IMR-90 (cell line): ENCODE data around the gene ZNF57.

Source experiments
- SMC3 ChIP-seq: fragments of 150-350 bp; IDR thresholded peaks from 2 replicates; pipeline ENCODE4 v1.6.1; 2016; ENCODE audit warnings: low read depth, mild to moderate bottlenecking, antibody characterized with exemption, low read length, moderate library complexity
- TF ChIP-seq, protein P1 (sequence below): conservative IDR thresholded peaks from 2 replicates; pipeline ENCODE4 v1.5.1; 2012; ENCODE audit warnings: mild to moderate bottlenecking, low read depth, low read length, improper control_type of control experiment

GRCh38 chr19:2867025-2867991 lies 33.4 kb upstream of the ZNF57 start, which contains the start of gene ZNF556:
- no peak for TF ChIP-seq SMC3
- TF ChIP-seq, protein P1, sequence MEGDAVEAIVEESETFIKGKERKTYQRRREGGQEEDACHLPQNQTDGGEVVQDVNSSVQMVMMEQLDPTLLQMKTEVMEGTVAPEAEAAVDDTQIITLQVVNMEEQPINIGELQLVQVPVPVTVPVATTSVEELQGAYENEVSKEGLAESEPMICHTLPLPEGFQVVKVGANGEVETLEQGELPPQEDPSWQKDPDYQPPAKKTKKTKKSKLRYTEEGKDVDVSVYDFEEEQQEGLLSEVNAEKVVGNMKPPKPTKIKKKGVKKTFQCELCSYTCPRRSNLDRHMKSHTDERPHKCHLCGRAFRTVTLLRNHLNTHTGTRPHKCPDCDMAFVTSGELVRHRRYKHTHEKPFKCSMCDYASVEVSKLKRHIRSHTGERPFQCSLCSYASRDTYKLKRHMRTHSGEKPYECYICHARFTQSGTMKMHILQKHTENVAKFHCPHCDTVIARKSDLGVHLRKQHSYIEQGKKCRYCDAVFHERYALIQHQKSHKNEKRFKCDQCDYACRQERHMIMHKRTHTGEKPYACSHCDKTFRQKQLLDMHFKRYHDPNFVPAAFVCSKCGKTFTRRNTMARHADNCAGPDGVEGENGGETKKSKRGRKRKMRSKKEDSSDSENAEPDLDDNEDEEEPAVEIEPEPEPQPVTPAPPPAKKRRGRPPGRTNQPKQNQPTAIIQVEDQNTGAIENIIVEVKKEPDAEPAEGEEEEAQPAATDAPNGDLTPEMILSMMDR, result no peak
